ENCODE results near the gene GALNT15. TPM values are rescaled to one million over a fixed set of nuclear protein-coding genes. Genes with fewer than 3 reads are reported as not detected.

Gene GALNT15
- total RNA-seq, 2 donors from 2014 or later, result 0.13 TPM; not detected in 1

DNA sequence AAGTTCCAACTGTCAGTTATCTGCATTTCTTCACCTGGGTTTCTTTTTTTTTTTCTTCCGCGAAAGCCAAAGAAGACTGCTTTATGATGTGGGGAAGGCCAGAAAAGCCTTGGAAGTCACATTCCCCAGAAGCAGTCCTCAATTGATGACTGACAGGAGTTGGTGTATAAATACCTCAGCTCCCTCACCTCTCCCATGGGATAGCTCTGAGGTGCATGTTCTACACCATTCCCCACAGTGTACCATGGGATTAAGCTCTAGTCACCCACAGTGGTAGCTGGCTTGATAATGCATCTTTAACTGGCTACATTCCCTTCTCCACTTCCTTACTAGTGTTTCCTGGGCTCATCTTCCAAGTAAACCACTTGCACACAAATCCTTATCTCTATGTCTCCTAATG, 59.8 kb downstream of the GALNT15 start:
- TF ChIP-seq, protein P1, sequence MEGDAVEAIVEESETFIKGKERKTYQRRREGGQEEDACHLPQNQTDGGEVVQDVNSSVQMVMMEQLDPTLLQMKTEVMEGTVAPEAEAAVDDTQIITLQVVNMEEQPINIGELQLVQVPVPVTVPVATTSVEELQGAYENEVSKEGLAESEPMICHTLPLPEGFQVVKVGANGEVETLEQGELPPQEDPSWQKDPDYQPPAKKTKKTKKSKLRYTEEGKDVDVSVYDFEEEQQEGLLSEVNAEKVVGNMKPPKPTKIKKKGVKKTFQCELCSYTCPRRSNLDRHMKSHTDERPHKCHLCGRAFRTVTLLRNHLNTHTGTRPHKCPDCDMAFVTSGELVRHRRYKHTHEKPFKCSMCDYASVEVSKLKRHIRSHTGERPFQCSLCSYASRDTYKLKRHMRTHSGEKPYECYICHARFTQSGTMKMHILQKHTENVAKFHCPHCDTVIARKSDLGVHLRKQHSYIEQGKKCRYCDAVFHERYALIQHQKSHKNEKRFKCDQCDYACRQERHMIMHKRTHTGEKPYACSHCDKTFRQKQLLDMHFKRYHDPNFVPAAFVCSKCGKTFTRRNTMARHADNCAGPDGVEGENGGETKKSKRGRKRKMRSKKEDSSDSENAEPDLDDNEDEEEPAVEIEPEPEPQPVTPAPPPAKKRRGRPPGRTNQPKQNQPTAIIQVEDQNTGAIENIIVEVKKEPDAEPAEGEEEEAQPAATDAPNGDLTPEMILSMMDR (conservative IDR thresholded peaks at IDR 0.05), result no peak
- peaks cover 3% of the 10 kb centered on the region for H3K27me3 ChIP-seq (ENCODE audit: control insufficient read depth, insufficient read depth, low read length, poor library complexity, severe bottlenecking)
- no peaks in the 10 kb centered on the region for H3K36me3 Mint-ChIP-seq (ENCODE audit: low read depth)
- no peak overlapping the region for H3K27ac ChIP-seq (ENCODE audit: low read depth, low read length)
- H3K9me3 ChIP-seq (ENCODE audit: control insufficient read depth, low read length), result peaks cover 6% of the 10 kb centered on the region
- H3K9me3 Mint-ChIP-seq, result peaks cover 3% of the 10 kb centered on the region
- 94% methylated on average over 2 of the region's 2 CpGs; no CpG with 5 or more reads in 1 of the 2 experiments for WGBS, 2 experiments (ENCODE audit: insufficient coverage in 1 of 2, insufficient read length in 1 of 2)
- peaks cover 10% of the 10 kb centered on the region for H3K27me3 Mint-ChIP-seq (ENCODE audit: insufficient read depth)
- H3K4me3 ChIP-seq (ENCODE audit: low read length), result no peak overlapping the region
- DNase-seq, result no peak
- H3K27ac Mint-ChIP-seq, result no peak overlapping the region
- H3K36me3 ChIP-seq (ENCODE audit: control insufficient read depth, insufficient read depth, low read length), result no peaks in the 10 kb centered on the region
- no peak overlapping the region for H3K9ac ChIP-seq (ENCODE audit: extremely low read depth, low read length, poor library complexity, severe bottlenecking)
- H3K4me1 Mint-ChIP-seq, result peaks cover 2% of the 10 kb centered on the region
- no peak overlapping the region for H3K4me3 Mint-ChIP-seq
- no peaks in the 10 kb centered on the region for H3K4me1 ChIP-seq (ENCODE audit: control insufficient read depth, insufficient read depth, low read length)

DNA sequence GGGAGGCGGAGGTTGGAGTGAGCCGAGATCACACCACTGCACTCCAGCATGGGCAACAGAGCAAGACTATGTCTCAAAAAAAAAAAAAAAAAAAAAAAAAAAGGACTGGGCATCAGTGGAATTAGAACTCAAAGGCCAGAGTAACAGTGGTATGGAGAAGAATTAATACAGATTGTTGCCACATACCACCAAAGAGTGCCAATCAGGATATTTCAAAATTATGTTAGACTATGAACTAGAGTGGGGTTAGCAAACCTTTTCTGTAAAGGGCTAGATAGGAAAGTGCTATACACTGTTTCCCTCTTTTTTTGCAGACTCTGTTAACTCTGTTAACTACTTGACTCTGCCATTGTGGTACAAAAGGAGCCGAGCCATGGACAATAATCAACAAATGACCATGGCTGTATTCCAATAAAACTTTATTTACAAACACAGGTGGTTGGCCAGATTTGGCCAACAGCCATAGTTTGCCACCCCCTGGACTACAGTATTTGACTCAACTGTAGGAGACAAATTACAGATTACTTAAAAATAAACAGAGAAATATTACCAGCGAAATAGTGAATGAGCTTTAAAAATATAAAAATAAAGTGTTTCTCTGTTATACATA, 61.7 kb downstream of the GALNT15 start:
- Mint-ChIP-seq H3K4me1 (peaks cover 2% of the 10 kb centered on the region), H3K9me3 (peaks cover 3% of the 10 kb centered on the region)

DNA sequence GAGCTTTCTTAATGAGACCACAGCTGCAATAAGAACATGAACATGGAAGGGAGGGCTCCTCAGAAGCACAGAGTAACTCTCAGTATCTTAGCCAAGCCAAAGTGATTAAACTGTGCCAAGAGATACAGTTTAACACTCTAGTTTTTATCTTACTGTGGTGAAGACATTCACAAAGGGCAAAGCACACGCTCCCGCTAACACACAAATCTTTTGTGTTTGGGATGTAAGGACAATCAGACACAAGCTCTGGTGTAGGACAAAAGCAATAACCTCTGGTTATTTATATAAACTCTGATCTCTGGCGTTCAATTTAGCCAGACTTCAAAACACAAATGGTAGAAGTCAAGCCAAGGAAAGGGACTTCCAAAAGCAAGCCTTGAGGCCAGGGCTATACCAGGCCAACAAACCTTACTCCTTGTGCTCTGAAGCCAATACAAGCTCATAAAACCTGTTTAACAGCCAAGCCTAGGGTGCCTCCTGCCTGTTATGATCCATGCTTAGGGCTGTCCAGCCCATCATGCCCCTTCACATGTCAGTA, 62.4 kb downstream of the GALNT15 start:
- H3K4me3 ChIP-seq (ENCODE audit: low read length), result peak overlapping the region; percentile 11
- H3K27ac ChIP-seq (ENCODE audit: low read depth, low read length), result no peak overlapping the region
- WGBS, 2 experiments (ENCODE audit: insufficient coverage in 1 of 2, insufficient read length in 1 of 2), result 90 to 100% methylated on average over 2 to 3 of the region's 3 CpGs
- Mint-ChIP-seq H3K27me3 (ENCODE audit: insufficient read depth) (peaks cover 10% of the 10 kb centered on the region), H3K9me3 (peaks cover 3% of the 10 kb centered on the region), H3K36me3 (ENCODE audit: low read depth) (no peaks in the 10 kb centered on the region), H3K27ac (no peak overlapping the region), H3K4me3 (no peak overlapping the region), H3K4me1 (peaks cover 2% of the 10 kb centered on the region)
- no peaks in the 10 kb centered on the region for H3K36me3 ChIP-seq (ENCODE audit: control insufficient read depth, insufficient read depth, low read length)
- DNase-seq, result no peak
- peaks cover 3% of the 10 kb centered on the region for H3K27me3 ChIP-seq (ENCODE audit: control insufficient read depth, insufficient read depth, low read length, poor library complexity, severe bottlenecking)
- peaks cover 6% of the 10 kb centered on the region for H3K9me3 ChIP-seq (ENCODE audit: control insufficient read depth, low read length)
- TF ChIP-seq, protein P1 (conservative IDR thresholded peaks at IDR 0.05), result no peak
- H3K9ac ChIP-seq (ENCODE audit: extremely low read depth, low read length, poor library complexity, severe bottlenecking), result no peak overlapping the region
- no peaks in the 10 kb centered on the region for H3K4me1 ChIP-seq (ENCODE audit: control insufficient read depth, insufficient read depth, low read length)

More for the DNA sequence above, 61.7 kb downstream of the GALNT15 start:
- no peaks in the 10 kb centered on the region for H3K36me3 ChIP-seq (ENCODE audit: control insufficient read depth, insufficient read depth, low read length)
- no peak overlapping the region for H3K27ac ChIP-seq (ENCODE audit: low read depth, low read length)
- H3K27me3 ChIP-seq (ENCODE audit: control insufficient read depth, insufficient read depth, low read length, poor library complexity, severe bottlenecking), result peaks cover 3% of the 10 kb centered on the region
- Mint-ChIP-seq H3K36me3 (ENCODE audit: low read depth) (no peaks in the 10 kb centered on the region), H3K27ac (no peak overlapping the region), H3K4me3 (no peak overlapping the region), H3K27me3 (ENCODE audit: insufficient read depth) (peaks cover 10% of the 10 kb centered on the region)
- TF ChIP-seq, protein P1 (conservative IDR thresholded peaks at IDR 0.05), result no peak
- no peak for DNase-seq
- no peaks in the 10 kb centered on the region for H3K4me1 ChIP-seq (ENCODE audit: control insufficient read depth, insufficient read depth, low read length)
- WGBS, 2 experiments (ENCODE audit: insufficient coverage in 1 of 2, insufficient read length in 1 of 2), result 87 to 94% methylated on average over 2 to 3 of the region's 4 CpGs
- H3K4me3 ChIP-seq (ENCODE audit: low read length), result no peak overlapping the region
- peaks cover 6% of the 10 kb centered on the region for H3K9me3 ChIP-seq (ENCODE audit: control insufficient read depth, low read length)
- no peak overlapping the region for H3K9ac ChIP-seq (ENCODE audit: extremely low read depth, low read length, poor library complexity, severe bottlenecking)

Data from endodermal cell (in vitro differentiated cells).